ENCODE measurements around the gene NPC1. TPM values are rescaled to one million over a fixed set of nuclear protein-coding genes. Genes with fewer than 3 reads are reported as not detected.
"Not testable (repeated sequence)": the region's sequence is repeated elsewhere in the genome, so short reads cannot be mapped to it uniquely, and the experiment has no call there.

NPC1 gene
- total and polyA plus RNA-seq, 11 donors: 7.8 to 42.7 (median 16.8) TPM

GRCh38 chr18:23515911-23516546 is 70.3 kb downstream of the NPC1 start:
- H3K4me1 ChIP-seq: peaks cover 0 to 17% (median 0%) of the 10 kb centered on the region in 12 donors
- peaks cover 0 to 97% (median 71%) of the 10 kb centered on the region in 9 donors for H3K36me3 ChIP-seq
- no peak for TF ChIP-seq POLR2A (IDR thresholded peaks at IDR 0.05)
- TF ChIP-seq, protein P1, sequence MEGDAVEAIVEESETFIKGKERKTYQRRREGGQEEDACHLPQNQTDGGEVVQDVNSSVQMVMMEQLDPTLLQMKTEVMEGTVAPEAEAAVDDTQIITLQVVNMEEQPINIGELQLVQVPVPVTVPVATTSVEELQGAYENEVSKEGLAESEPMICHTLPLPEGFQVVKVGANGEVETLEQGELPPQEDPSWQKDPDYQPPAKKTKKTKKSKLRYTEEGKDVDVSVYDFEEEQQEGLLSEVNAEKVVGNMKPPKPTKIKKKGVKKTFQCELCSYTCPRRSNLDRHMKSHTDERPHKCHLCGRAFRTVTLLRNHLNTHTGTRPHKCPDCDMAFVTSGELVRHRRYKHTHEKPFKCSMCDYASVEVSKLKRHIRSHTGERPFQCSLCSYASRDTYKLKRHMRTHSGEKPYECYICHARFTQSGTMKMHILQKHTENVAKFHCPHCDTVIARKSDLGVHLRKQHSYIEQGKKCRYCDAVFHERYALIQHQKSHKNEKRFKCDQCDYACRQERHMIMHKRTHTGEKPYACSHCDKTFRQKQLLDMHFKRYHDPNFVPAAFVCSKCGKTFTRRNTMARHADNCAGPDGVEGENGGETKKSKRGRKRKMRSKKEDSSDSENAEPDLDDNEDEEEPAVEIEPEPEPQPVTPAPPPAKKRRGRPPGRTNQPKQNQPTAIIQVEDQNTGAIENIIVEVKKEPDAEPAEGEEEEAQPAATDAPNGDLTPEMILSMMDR (IDR thresholded peaks at IDR 0.05): peak; percentile 78 to 91 (median 88)
- no peak overlapping the region for H3K4me3 ChIP-seq
- no peaks in the 10 kb centered on the region for H3K9me3 ChIP-seq
- WGBS, 4 donors: 44 to 48% (median 47%) methylated on average over 17 of the region's 17 CpGs
- no peak overlapping the region for H3K27ac ChIP-seq
- intact Hi-C loops (cut with DNase I): loop anchor here (1.0 to 10.0 kb wide), 7 partner anchors 71 to 299 kb away; partner anchors contain the start of gene NPC1 (in 7 of the 10)
- no peaks in the 10 kb centered on the region for H3K27me3 ChIP-seq
- ATAC-seq (peak; percentile 91 to 96 (median 94)), DNase-seq (peak in 4 of 5 donors; percentile 72 to 78 (median 74))

- 88 to 100% (median 99%) methylated on average over 1 of the region's 1 CpG for WGBS, 4 donors
- DNase-seq (no peak), ATAC-seq (no peak)
- no peaks in the 10 kb centered on the region for H3K9me3 ChIP-seq
- peak overlapping the region in 1 of 12 donors; percentile 77 for H3K27ac ChIP-seq
- TF ChIP-seq, protein P1 (IDR thresholded peaks at IDR 0.05): no peak
- no peak for TF ChIP-seq POLR2A (IDR thresholded peaks at IDR 0.05)
- intact Hi-C loops (cut with DNase I): loop anchor here in 5 of 10 donors (10.0 kb wide), 3 partner anchors 192 to 302 kb away; no protein-coding TSS in a partner anchor
- H3K4me1 ChIP-seq: peaks cover 0 to 17% (median 0%) of the 10 kb centered on the region in 12 donors
- no peaks in the 10 kb centered on the region for H3K27me3 ChIP-seq
- no peak overlapping the region for H3K4me3 ChIP-seq
- H3K36me3 ChIP-seq: peaks cover under 1 to 97% (median 64%) of the 10 kb centered on the region in 9 donors
Measured at GRCh38 chr18:23512641-23513040, 73.7 kb downstream of the NPC1 start.

DNA sequence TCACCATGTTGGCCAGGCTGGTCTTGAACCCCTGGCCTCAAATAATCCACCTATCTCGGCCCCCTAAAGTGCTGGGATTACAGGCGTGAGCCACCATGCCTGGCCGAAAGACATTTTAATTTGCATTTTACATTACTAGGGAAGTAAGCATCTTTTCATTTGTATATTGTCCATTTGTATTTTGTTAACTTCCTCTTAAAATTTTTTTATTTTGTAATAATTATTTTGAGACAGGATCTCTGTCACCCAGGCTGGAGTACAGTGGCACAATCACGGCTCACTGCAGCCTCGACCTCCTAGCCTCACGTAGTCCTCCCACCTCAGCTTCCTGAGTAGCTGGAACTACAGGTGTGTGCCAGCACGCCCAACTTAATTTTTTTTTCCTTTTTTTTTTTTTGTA is 74.1 kb downstream of the NPC1 start:
- not testable (repeated sequence) for ATAC-seq, DNase-seq, H3K9me3 ChIP-seq, H3K4me3 ChIP-seq, H3K27me3 ChIP-seq
- peak overlapping the region in 1 of 12 donors; percentile 77 for H3K27ac ChIP-seq
- intact Hi-C loops (cut with DNase I): loop anchor here in 5 of 10 donors (10.0 kb wide), 3 partner anchors 193 to 303 kb away; no protein-coding TSS in a partner anchor
- peaks cover 0 to 96% (median 62%) of the 10 kb centered on the region in 9 donors for H3K36me3 ChIP-seq
- peaks cover 0 to 17% (median 0%) of the 10 kb centered on the region in 12 donors for H3K4me1 ChIP-seq
- 88 to 90% (median 89%) methylated on average over 7 of the region's 7 CpGs for WGBS, 4 donors

DNA sequence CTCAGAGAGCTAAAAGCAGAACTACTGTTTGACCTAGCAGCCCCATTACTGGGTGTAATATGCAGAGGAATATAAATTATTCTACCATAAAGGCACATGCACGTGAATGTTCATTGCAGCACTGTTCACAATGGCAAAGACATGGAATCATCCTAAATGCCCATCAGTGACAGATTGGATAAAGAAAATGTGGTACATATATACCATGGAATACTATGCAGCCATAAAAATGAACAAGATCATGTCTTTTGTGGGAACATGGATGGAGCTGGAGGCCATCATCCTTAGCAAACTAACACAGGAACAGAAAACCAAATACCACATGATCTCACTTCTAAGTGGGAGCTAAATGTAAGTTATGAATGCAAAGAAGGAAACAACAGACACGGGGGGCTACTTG is 75.4 kb downstream of the NPC1 start:
- not testable (repeated sequence) for H3K4me3 ChIP-seq, H3K27me3 ChIP-seq, ATAC-seq, H3K27ac ChIP-seq, H3K9me3 ChIP-seq, DNase-seq
- peaks cover 0 to 96% (median 63%) of the 10 kb centered on the region in 9 donors for H3K36me3 ChIP-seq
- peaks cover 0 to 17% (median 0%) of the 10 kb centered on the region in 12 donors for H3K4me1 ChIP-seq
- intact Hi-C loops (cut with DNase I): loop anchor here in 5 of 10 donors (10.0 kb wide), 3 partner anchors 194 to 304 kb away; no protein-coding TSS in a partner anchor
- WGBS, 4 donors: 96 to 99% (median 98%) methylated on average over 2 of the region's 2 CpGs

GRCh38 chr18:23506393-23506792 is 79.9 kb downstream of the NPC1 start:
- WGBS, 4 donors: 86 to 96% (median 92%) methylated on average over 6 of the region's 6 CpGs
- Histone ChIP-seq H3K4me1 (peaks cover 0 to 28% (median 23%) of the 10 kb centered on the region in 12 donors), H3K9me3 (no peaks in the 10 kb centered on the region), H3K36me3 (peaks cover 0 to 54% (median 46%) of the 10 kb centered on the region in 9 donors), H3K27me3 (no peaks in the 10 kb centered on the region), H3K4me3 (no peak overlapping the region), H3K27ac (no peak overlapping the region)
- intact Hi-C loops (cut with DNase I): loop anchor here in 2 of 10 donors (10.0 kb wide), 2 partner anchors 198 to 372 kb away; partner anchors contain the start of gene CABLES1 (in 1 of the 2)
- no peak for ATAC-seq
- TF ChIP-seq, protein P1 (IDR thresholded peaks at IDR 0.05): no peak
- TF ChIP-seq POLR2A (IDR thresholded peaks at IDR 0.05): no peak
- DNase-seq: no peak
